HG02763 (cell line): ENCODE measurements around the gene ELAPOR1.
A peak's percentile ranks its signal among the peaks of the same experiment; 100 is the strongest.
"Not testable (repeated sequence)": the region's sequence is repeated elsewhere in the genome, so short reads cannot be mapped to it uniquely, and the experiment has no call there.

ENCODE experiments used
- ATAC-seq: cut with Tn5 transposase; IDR thresholded peaks from one replicate; pipeline ENCODE4 v1.9.1; 2021; ENCODE audit warnings: mild to moderate bottlenecking, moderate library complexity; ENCODE audit not compliant: unreplicated experiment

Gene ELAPOR1

DNA sequence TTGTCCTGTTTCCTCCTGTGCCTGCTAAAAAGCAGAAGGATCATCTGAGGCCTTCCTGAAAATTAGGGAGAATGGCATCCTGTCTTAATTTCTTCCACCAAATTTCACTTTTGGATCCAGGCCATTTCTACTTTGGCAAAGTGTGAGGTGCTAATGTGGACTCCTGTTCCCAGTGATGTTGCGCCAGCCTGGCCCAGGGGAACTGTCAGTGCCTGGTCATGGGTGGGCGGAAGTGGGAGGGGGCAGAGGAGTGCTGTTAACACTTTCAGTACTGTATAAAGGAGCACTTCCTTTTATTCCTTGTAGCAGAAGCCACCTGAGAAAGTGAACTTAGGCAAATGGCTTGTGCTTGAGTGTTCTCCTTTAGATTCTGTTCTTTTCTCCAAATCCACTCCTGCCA lies 19.9 kb downstream of the ELAPOR1 start:
- peak; percentile 54 for ATAC-seq

GRCh38 chr1:109134423-109134822 lies 20.5 kb downstream of the ELAPOR1 start:
- ATAC-seq = no peak

DNA sequence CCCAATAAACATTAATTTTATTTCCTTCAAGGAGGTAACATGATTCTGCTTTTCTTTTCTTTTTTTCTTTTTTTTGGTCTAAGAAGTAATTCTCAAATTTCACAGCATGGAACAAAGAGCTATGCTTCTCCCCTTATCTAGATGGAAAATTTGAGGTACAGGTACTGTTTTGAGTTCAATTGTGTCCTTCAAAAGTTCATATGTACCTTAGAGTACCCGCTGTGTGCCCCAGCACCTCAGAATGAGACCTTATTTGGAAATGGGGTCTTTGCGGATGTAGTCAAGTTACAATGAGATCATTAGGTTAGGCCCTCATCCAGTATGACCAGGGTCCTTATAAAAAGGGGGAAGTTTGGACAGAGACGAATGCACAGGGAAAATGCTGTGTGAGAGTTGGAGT lies 22.0 kb downstream of the ELAPOR1 start:
- ATAC-seq = no peak

GRCh38 chr1:109136766-109137165 lies 22.9 kb downstream of the ELAPOR1 start:
- ATAC-seq = no peak

GRCh38 chr1:109137958-109138357 lies 24.0 kb downstream of the ELAPOR1 start:
- ATAC-seq = no peak

DNA sequence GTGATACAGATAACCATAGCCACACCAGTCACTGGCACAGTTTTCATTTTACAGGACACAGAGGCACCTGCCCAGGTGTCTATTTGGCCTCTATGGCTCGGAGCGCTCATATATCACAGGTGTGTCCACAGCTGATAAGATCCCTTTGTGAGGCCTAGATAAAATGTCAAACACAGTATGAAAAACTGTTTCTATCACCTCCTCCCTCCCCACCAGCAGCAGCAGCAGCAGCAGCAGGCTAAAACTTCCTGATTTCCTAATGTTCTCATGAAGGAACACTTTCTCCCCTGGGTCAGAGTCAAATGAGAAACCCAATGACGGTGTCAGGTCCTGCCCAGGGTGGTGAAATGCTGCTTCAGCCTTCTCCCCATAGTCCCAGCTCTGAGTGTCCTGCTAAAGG lies 24.4 kb downstream of the ELAPOR1 start:
- ATAC-seq = no peak

- ATAC-seq = no peak
Observed at GRCh38 chr1:109140392-109140791, 26.5 kb downstream of the ELAPOR1 start.

- ATAC-seq = no peak
Observed at GRCh38 chr1:109142260-109142659, 28.3 kb downstream of the ELAPOR1 start.

GRCh38 chr1:109142725-109143124 lies 28.8 kb downstream of the ELAPOR1 start:
- ATAC-seq = not testable (repeated sequence)

DNA sequence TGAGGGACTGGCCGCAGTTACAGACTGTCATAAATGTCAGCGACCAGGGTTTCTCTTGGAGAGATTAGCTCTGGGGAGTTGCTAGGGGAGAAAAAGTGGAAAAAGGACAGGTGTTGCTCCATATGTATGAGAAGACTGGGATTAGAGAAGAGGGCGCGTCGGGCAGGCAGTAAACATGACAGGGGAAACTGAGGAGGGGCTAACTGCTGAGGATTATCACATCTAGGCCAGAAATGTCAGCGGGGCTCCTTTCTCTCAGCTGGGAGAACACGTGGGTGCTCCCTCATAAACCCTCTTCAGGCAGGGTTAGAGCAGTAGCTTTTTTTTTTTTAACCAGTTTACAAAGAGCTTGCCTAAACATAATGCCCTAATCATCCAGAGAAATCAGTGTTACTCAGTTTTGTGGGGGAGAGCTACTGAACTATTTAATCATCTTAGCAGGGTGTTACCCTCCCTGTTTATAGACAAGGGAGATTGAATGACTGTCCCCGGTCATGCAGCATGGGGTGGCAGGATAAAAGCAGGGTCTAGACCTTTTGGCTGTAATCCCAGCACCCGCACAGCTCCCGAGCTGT lies 35.2 kb downstream of the ELAPOR1 start:
- no peak for ATAC-seq

- no peak for ATAC-seq
Observed at GRCh38 chr1:109149874-109150601, 36.1 kb downstream of the ELAPOR1 start.

- ATAC-seq = no peak
Observed at GRCh38 chr1:109151146-109151990, 37.5 kb downstream of the ELAPOR1 start.

DNA sequence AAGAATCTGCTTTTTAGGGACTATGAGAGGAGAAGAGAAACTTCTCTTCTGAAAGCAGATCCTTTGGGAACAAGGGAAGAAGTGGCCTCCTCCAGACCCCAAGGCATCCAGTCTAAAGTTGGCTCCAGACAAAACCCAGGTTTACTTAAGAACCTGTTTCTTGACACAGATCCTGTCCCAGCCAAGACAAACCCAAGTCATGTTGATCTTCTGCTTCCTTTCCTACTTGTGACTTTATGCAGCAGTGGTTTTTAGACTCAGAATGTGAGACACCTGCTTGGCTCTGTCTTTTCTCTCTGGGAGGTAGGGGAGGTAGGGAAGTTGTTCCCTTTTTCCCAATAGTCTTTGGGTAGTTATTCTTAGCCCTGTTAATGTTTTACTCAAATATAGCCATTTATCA lies 38.3 kb downstream of the ELAPOR1 start:
- ATAC-seq = no peak

- ATAC-seq = no peak
Observed at GRCh38 chr1:109156916-109157385, 43.0 kb downstream of the ELAPOR1 start.

- no peak for ATAC-seq
Observed at GRCh38 chr1:109158433-109158832, 44.5 kb downstream of the ELAPOR1 start.

GRCh38 chr1:109159326-109159725 lies 45.4 kb downstream of the ELAPOR1 start:
- no peak for ATAC-seq

- ATAC-seq = no peak
Observed at GRCh38 chr1:109160071-109160840, 46.3 kb downstream of the ELAPOR1 start.

- ATAC-seq = no peak
Observed at GRCh38 chr1:109161858-109162606, 48.1 kb downstream of the ELAPOR1 start.

- ATAC-seq = no peak
Observed at GRCh38 chr1:109162626-109163025, 48.7 kb downstream of the ELAPOR1 start.

DNA sequence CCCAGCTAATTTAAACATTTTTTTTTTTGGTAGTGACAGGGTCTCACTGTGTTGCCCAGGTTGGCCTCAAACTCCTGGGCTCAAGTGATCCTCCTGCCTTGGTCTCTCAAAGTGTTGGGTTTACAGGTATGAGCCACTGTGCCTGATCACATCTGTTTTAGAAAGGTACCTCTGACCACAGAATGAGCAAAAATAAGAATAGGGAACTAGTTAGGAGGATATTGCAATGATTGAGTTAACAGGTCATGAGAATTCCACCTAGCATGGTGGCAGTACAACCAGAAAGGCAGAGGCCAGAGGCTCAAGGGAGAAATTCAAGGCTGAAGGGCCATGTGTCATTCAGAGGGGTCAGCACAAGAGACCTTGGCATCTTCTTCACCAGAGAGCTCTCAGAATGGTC lies 49.6 kb downstream of the ELAPOR1 start:
- ATAC-seq = no peak
